SK-N-SH (cell line): ENCODE results near the gene TMPRSS11D. TPM values are rescaled to one million over a fixed set of nuclear protein-coding genes. Genes with fewer than 3 reads are reported as not detected.

Experiments used
- CTCF ChIA-PET: fragments of 300-600, 350-600 bp; formaldehyde crosslinking; extraction: SDS; loops from one replicate; lab custom pipeline; 2021; lab: Yijun Ruan, JAX
- POLR2A ChIA-PET: fragments of 350-600 bp; sonication (Branson Sonifier 250); formaldehyde crosslinking; extraction: SDS; loops from one replicate; lab custom pipeline; 2020; ENCODE audit warnings: antibody characterized with exemption, inconsistent platforms; lab: Yijun Ruan, JAX
- DNase-seq: peaks from one replicate; pipeline ENCODE4 v3.0.0; 2012
- H2AFZ ChIP-seq: fragments of 200-600 bp; sonication (generic); 2 replicates; pipeline ENCODE4 v1.8.1; 2016; ENCODE audit warnings: antibody characterized with exemption, mild to moderate bottlenecking, low read depth
- H3F3A ChIP-seq: fragments of 200-600 bp; sonication (generic); replicated peaks from 2 replicates; pipeline ENCODE3; 2016; ENCODE audit warnings: antibody characterized with exemption, mild to moderate bottlenecking; ENCODE audit not compliant: insufficient read depth
- H3K27ac ChIP-seq, 2 experiments: fragments of 200-500 bp in 1 of 2; fragments of 200-600 bp in 1 of 2; sonication (Bioruptor generic) in 1 of 2; sonication (generic), shearing (Covaris generic) in 1 of 2; 2 replicates each; pipeline versions ENCODE4 v1.5.1 to v1.6.1; 2014 to 2016; ENCODE audit warnings: low read depth in 2 of 2, inconsistent platforms in 1 of 2, low read length in 1 of 2, mild to moderate bottlenecking in 1 of 2, mixed read lengths in 1 of 2
- H3K27me3 ChIP-seq: fragments of 200-600 bp; sonication (generic), shearing (Covaris generic); 2 replicates; pipeline ENCODE4 v1.6.1; 2016; ENCODE audit warnings: mixed run types; ENCODE audit not compliant: insufficient read depth
- H3K36me3 ChIP-seq, 2 experiments: fragments of 200-500 bp in 1 of 2; fragments of 200-600 bp in 1 of 2; sonication (Bioruptor generic) in 1 of 2; sonication (generic) in 1 of 2; replicated peaks in 1 of 2; 2 replicates each; pipeline versions ENCODE3 to v1.5.1; 2014 to 2016; ENCODE audit warnings: low read length in 1 of 2, mild to moderate bottlenecking in 1 of 2; ENCODE audit not compliant: insufficient read depth in 2 of 2, control insufficient read depth in 1 of 2
- H3K4me1 ChIP-seq, 2 experiments: fragments of 200-500 bp in 1 of 2; fragments of 200-600 bp in 1 of 2; sonication (Bioruptor generic) in 1 of 2; sonication (generic), shearing (Covaris generic) in 1 of 2; 2 replicates each; pipeline versions ENCODE4 v1.5.1 to v1.6.1; 2014 to 2016; ENCODE audit warnings: low read depth in 1 of 2, low read length in 1 of 2, mixed run types in 1 of 2; ENCODE audit not compliant: insufficient read depth in 2 of 2, control insufficient read depth in 1 of 2
- H3K4me2 ChIP-seq: fragments of 200-600 bp; sonication (generic), shearing (Covaris generic); 2 replicates; pipeline ENCODE4 v1.6.1; 2017; ENCODE audit warnings: mixed run types
- H3K4me3 ChIP-seq, 2 experiments: fragments of 200-500 bp in 1 of 2; fragments of 200-600 bp in 1 of 2; sonication (Bioruptor generic) in 1 of 2; sonication (generic), shearing (Covaris generic) in 1 of 2; 2 replicates each; pipeline versions ENCODE4 v1.5.1 to v1.8.1; 2014 to 2016; ENCODE audit warnings: low read depth in 2 of 2, inconsistent platforms in 1 of 2, low read length in 1 of 2, mild to moderate bottlenecking in 1 of 2, mixed read lengths in 1 of 2, moderate library complexity in 1 of 2
- H3K79me2 ChIP-seq: fragments of 200-600 bp; sonication (generic); 2 replicates; pipeline ENCODE4 v1.8.1; 2017; ENCODE audit warnings: mild to moderate bottlenecking; ENCODE audit not compliant: insufficient read depth
- H3K9ac ChIP-seq: fragments of 200-600 bp; sonication (generic); 2 replicates; pipeline ENCODE4 v1.6.1; 2017; ENCODE audit warnings: mixed run types
- H3K9me2 ChIP-seq: fragments of 200-600 bp; sonication (generic); 2 replicates; pipeline ENCODE4 v1.6.1; 2017; ENCODE audit warnings: mixed run types
- H3K9me3 ChIP-seq: fragments of 200-600 bp; sonication (generic); 2 replicates; pipeline ENCODE4 v1.6.1; 2017; ENCODE audit warnings: mixed run types, mild to moderate bottlenecking, moderate library complexity
- H4K20me1 ChIP-seq: fragments of 200-600 bp; sonication (generic); 2 replicates; pipeline ENCODE4 v1.6.1; 2017; ENCODE audit warnings: mild to moderate bottlenecking, mixed run types; ENCODE audit not compliant: insufficient read depth
- CTCF ChIP-seq: fragments of 200-600 bp; sonication (generic); IDR thresholded peaks from 2 replicates; pipeline ENCODE4 v1.6.1; 2017; ENCODE audit warnings: antibody characterized with exemption, mild to moderate bottlenecking, moderate library complexity
- EP300 ChIP-seq, 2 experiments: IDR thresholded peaks; 2 replicates each; pipeline versions ENCODE4 v1.4.0 to v1.6.1; 2012; ENCODE audit warnings: borderline replicate concordance in 1 of 2, low read depth in 1 of 2, low read length in 1 of 2
- FOXM1 ChIP-seq: IDR thresholded peaks from 2 replicates; pipeline ENCODE4 v1.4.0; 2012; ENCODE audit warnings: low read depth, mild to moderate bottlenecking
- GATA2 ChIP-seq: sonication (generic); formaldehyde crosslinking; IDR thresholded peaks from 2 replicates; pipeline ENCODE4 v1.5.0; 2020; ENCODE audit warnings: mild to moderate bottlenecking, missing genetic modification reagents
- IRF3 ChIP-seq: fragments of 150-350 bp; IDR thresholded peaks from 2 replicates; pipeline ENCODE4 v1.6.1; 2016; ENCODE audit warnings: mild to moderate bottlenecking, low read depth, low read length
- JUND ChIP-seq: IDR thresholded peaks from 2 replicates; pipeline ENCODE4 v1.4.0; 2012
- MAX ChIP-seq: IDR thresholded peaks from 2 replicates; pipeline ENCODE4 v1.4.0; 2012; ENCODE audit warnings: low read depth
- MXI1 ChIP-seq: IDR thresholded peaks from 2 replicates; pipeline ENCODE4 v1.6.1; 2012; ENCODE audit warnings: mild to moderate bottlenecking, low read depth, low read length, improper control_type of control experiment
- NRF1 ChIP-seq: IDR thresholded peaks from 2 replicates; pipeline ENCODE4 v1.6.1; 2012; ENCODE audit warnings: low read depth, mild to moderate bottlenecking, low read length
- RAD21 ChIP-seq: IDR thresholded peaks from 2 replicates; pipeline ENCODE4 v1.6.1; 2012; ENCODE audit warnings: mild to moderate bottlenecking, low read length
- RXRA ChIP-seq: IDR thresholded peaks from 2 replicates; pipeline ENCODE4 v1.4.0; 2012; ENCODE audit warnings: low read depth, mild to moderate bottlenecking, borderline replicate concordance
- SMC3 ChIP-seq: IDR thresholded peaks from 2 replicates; pipeline ENCODE4 v1.6.1; 2012; ENCODE audit warnings: low read depth, low read length, improper control_type of control experiment
- USF1 ChIP-seq: IDR thresholded peaks from 2 replicates; pipeline ENCODE4 v1.4.0; 2012; ENCODE audit warnings: low read depth, borderline replicate concordance
- USF2 ChIP-seq: fragments of 150-350 bp; IDR thresholded peaks from 2 replicates; pipeline ENCODE4 v1.6.1; 2017; ENCODE audit warnings: antibody characterized with exemption, low read length, low read depth, borderline replicate concordance
- YY1 ChIP-seq: IDR thresholded peaks from 2 replicates; pipeline ENCODE4 v1.4.0; 2012; ENCODE audit warnings: low read depth, mild to moderate bottlenecking
- ZBTB33 ChIP-seq: IDR thresholded peaks from 2 replicates; pipeline ENCODE4 v1.4.0; 2012; ENCODE audit warnings: low read depth, borderline replicate concordance
- WGBS: methylation state at CpG from one replicate; pipeline ENCODE4 v1.1.6; 2017; ENCODE audit warnings: low lambda C conversion rate; 5-methylcytosine and 5-hydroxymethylcytosine counted together
- polyA plus RNA-seq, 3 experiments: library from polyadenylated mRNA; depleted of rRNA; stranded (reverse); fragments of >200 nt; gene quantifications; 2 replicates each; pipeline ENCODE4 v1.2.3, GENCODE V29; 2012

The TMPRSS11D gene
- polyA plus RNA-seq, 1 of the 3 experiments (the other 2 are of a cell fraction) = 0.02 TPM

GRCh38 chr4:67877086-67877485, 6.7 kb downstream of the TMPRSS11D start:
- Histone ChIP-seq H3K9me3 (no peaks in the 10 kb centered on the region), H3K4me1 (no peaks in the 10 kb centered on the region), H3K9ac (no peak overlapping the region), H3K36me3 (no peaks in the 10 kb centered on the region)
- TF ChIP-seq CTCF (no peak), EP300 (IDR thresholded peaks at IDR 0.05; ENCODE audit: borderline replicate concordance in 1 of 2, low read depth in 1 of 2, low read length in 1 of 2) (no peak)
- TF ChIP-seq, all 33 proteins: peak for 0
- no peaks in the 10 kb centered on the region for H3F3A ChIP-seq
- no peaks in the 10 kb centered on the region for H3K9me2 ChIP-seq
- CTCF ChIA-PET = no interaction called here
- H3K4me3 ChIP-seq = no peak overlapping the region
- no peaks in the 10 kb centered on the region for H3K79me2 ChIP-seq
- H4K20me1 ChIP-seq = no peaks in the 10 kb centered on the region
- H3K27me3 ChIP-seq = no peaks in the 10 kb centered on the region
- no peak for DNase-seq
- H2AFZ ChIP-seq = no peak overlapping the region
- POLR2A ChIA-PET = no interaction called here
- H3K27ac ChIP-seq = no peak overlapping the region
- WGBS = 80% methylated on average over 3 of the region's 3 CpGs
- no peak overlapping the region for H3K4me2 ChIP-seq

GRCh38 chr4:67874986-67875385, 8.8 kb downstream of the TMPRSS11D start:
- no peaks in the 10 kb centered on the region for H3K27me3 ChIP-seq
- no peaks in the 10 kb centered on the region for H4K20me1 ChIP-seq
- no peaks in the 10 kb centered on the region for H3K9me2 ChIP-seq
- no peak overlapping the region for H2AFZ ChIP-seq
- no peaks in the 10 kb centered on the region for H3F3A ChIP-seq
- H3K4me3 ChIP-seq = no peak overlapping the region
- H3K4me1 ChIP-seq = no peaks in the 10 kb centered on the region
- no peak overlapping the region for H3K4me2 ChIP-seq
- no peaks in the 10 kb centered on the region for H3K79me2 ChIP-seq
- CTCF ChIA-PET = no interaction called here
- no peak for DNase-seq
- H3K27ac ChIP-seq = no peak overlapping the region
- H3K36me3 ChIP-seq = no peaks in the 10 kb centered on the region
- no peaks in the 10 kb centered on the region for H3K9me3 ChIP-seq
- H3K9ac ChIP-seq = no peak overlapping the region
- WGBS = 53% methylated on average over 2 of the region's 2 CpGs
- POLR2A ChIA-PET = no interaction called here
- no peak for TF ChIP-seq SMC3
- no peak for TF ChIP-seq YY1
- TF ChIP-seq EP300 (IDR thresholded peaks at IDR 0.05; ENCODE audit: borderline replicate concordance in 1 of 2, low read depth in 1 of 2, low read length in 1 of 2) = no peak
- TF ChIP-seq JUND = no peak
- TF ChIP-seq IRF3 = no peak
- no peak for TF ChIP-seq RAD21
- TF ChIP-seq FOXM1 = no peak
- TF ChIP-seq GATA2 (CRISPR knock-in tag) = no peak
- no peak for TF ChIP-seq USF2
- TF ChIP-seq USF1 = no peak
- TF ChIP-seq CTCF = no peak
- TF ChIP-seq ZBTB33 = no peak
- no peak for TF ChIP-seq RXRA
- no peak for TF ChIP-seq NRF1
- TF ChIP-seq MAX = no peak
- no peak for TF ChIP-seq MXI1
